Skeletal muscle satellite cell (primary cell): ENCODE data around the gene RPRD1B.

Experiments
- H3K27me3 ChIP-seq: 2 replicates; pipeline ENCODE4 v1.7.0; 2013; ENCODE audit warnings: low read length; ENCODE audit not compliant: control insufficient read depth, insufficient read depth
- H3K36me3 ChIP-seq: 2 replicates; pipeline ENCODE4 v1.7.0; 2013; ENCODE audit warnings: mild to moderate bottlenecking, control low read depth, low read length; ENCODE audit not compliant: insufficient read depth
- H3K4me1 ChIP-seq: 2 replicates; pipeline ENCODE4 v1.7.0; 2013; ENCODE audit warnings: low read length; ENCODE audit not compliant: control insufficient read depth, insufficient read depth
- H3K4me2 ChIP-seq: 2 replicates; pipeline ENCODE4 v1.7.0; 2013; ENCODE audit warnings: mild to moderate bottlenecking, low read length
- H3K4me3 ChIP-seq: 2 replicates; pipeline ENCODE4 v1.7.0; 2013; ENCODE audit warnings: low read length
- H3K9ac ChIP-seq: 2 replicates; pipeline ENCODE4 v1.7.0; 2013; ENCODE audit warnings: mild to moderate bottlenecking, low read depth, low read length, moderate library complexity
- H3K9me3 ChIP-seq: replicated peaks from 2 replicates; pipeline ENCODE4 v1.7.0; 2013; ENCODE audit warnings: mild to moderate bottlenecking, control low read depth, low read length

The RPRD1B gene

DNA sequence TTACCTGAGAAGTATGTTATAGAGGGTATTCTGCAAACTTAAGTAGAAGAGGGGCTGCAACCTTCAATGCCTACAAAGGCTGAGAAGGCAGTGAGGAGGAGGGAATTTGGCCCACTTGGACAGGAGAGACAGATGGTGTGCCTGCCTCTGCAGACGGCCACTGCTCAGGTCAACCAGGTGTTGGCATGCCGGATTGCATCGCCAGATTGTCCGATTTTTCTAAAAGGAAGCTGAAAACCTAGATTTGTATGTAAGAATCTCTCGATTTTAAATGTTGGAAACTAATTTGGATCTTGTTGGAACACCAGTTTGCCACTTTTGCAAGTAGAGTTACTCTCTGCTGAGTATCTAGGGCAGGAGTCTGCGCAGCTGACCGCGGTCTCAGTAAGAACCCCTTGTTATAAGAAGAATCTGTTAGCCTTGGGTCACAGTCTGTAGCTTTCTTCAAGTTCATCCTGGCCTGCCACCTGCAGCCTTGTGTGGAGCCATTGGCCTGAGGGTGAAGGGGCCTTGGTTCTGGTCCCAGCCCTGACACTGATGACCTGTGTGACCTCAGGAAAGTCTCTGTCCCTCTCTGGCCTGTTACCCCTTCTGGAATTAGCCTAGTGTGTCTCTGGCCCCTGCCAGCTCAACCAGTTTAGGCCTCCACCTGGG is 77.1 kb downstream of the RPRD1B start:
- peak overlapping the region; percentile 29 for H3K9ac ChIP-seq
- H3K4me3 ChIP-seq: peak overlapping the region; percentile 19
- no peaks in the 10 kb centered on the region for H3K36me3 ChIP-seq
- no peaks in the 10 kb centered on the region for H3K27me3 ChIP-seq
- H3K9me3 ChIP-seq: no peaks in the 10 kb centered on the region
- peak overlapping the region; percentile 52 for H3K4me2 ChIP-seq
- peaks cover 40% of the 10 kb centered on the region for H3K4me1 ChIP-seq

DNA sequence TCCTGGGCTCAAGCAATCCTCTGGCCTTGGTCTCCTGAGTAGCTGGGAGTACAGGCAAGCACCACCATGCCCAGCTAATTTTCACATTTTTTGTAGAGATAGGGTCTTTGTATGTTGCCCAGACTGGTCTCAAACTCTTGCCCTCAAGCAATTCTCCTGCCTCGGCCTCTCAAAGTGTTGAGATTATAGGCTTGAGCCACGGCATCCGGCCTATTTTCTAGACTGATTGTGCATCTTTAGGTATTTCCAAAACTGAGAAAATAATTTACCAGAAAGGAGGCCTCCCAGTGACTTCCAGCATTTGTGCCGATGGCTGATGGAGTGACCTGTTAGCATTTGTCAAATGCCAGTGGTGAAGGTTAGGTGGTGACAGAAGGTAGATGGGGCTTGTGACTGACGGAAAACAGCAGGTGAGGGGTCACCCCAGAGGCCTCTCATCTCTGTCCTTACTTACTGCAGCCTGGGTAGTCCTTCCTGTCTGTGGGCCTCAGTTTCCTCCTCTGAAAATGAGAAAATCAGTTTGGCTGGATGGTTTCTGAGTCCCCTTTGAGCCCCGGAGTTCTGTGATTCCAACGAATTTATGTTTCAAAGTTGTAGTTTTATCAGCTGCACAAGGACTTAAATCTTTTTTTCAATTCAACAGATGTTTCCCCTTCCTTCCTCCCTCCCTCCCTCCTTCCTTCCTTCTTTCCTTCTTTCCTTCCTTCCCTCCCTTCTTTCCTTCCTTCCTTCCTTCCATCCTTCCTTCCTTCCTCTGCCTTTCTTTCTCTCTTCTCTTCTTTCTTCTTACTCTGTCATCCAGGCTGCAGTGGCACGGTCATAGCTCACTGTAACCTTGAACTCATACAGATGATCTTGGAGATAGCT is 78.1 kb downstream of the RPRD1B start:
- Histone ChIP-seq H3K4me2 (no peak overlapping the region), H3K4me3 (no peak overlapping the region), H3K9ac (no peak overlapping the region), H3K9me3 (no peaks in the 10 kb centered on the region), H3K4me1 (peaks cover 40% of the 10 kb centered on the region), H3K27me3 (no peaks in the 10 kb centered on the region), H3K36me3 (no peaks in the 10 kb centered on the region)

DNA sequence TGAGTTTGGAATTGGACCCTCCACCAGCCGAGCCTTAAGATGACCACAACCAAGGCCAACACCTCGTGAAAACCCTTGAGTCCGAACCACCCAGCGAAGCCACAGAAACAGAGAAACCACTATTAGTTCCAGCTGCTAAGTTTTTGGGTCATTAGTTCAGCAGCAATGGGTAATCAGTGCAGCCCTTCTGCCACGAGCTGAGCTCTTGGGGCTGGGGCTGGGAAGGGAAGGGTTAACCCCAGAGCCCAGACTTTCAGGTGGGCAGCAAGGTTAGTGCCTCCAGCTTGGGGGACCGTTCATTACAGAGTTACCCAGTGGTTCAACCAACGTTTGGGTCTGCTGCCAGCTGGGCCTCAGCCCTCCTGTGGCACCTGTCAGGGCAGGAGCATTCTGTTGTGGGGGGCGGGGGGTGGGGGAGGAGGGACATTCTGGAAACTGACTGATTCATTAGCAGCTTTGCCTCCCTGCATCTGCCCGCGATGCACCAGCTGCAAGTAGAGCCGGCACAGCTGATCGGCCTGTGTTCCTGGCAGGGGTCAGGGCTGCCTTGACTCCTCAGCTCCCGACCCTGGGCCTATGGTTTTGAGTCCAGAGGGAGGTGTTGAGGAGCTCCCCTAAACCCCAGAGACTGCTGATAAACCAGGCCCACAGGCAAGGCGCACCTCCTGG is 78.8 kb downstream of the RPRD1B start:
- H3K4me1 ChIP-seq: peaks cover 42% of the 10 kb centered on the region
- no peaks in the 10 kb centered on the region for H3K36me3 ChIP-seq

DNA sequence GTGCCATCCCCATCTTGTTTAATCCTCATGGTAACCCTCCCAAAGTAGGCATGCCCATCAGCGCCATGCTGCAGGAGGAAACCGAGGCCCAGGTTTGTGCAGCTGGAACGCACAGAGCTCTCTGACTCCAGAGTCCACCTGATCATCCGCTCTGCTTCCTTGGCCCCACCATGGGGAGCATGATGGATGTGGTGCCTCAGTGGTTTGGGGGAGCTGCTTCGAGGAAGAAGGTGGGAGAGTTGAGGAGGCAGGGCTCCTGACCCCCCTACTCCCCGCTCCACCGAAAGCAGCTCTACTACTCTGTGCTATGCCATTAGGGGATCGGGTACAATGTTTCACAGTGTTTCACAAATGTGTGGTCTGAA is 79.4 kb downstream of the RPRD1B start:
- Histone ChIP-seq H3K4me3 (no peak overlapping the region), H3K9me3 (no peaks in the 10 kb centered on the region), H3K4me1 (peaks cover 47% of the 10 kb centered on the region), H3K36me3 (no peaks in the 10 kb centered on the region), H3K4me2 (no peak overlapping the region), H3K27me3 (no peaks in the 10 kb centered on the region), H3K9ac (no peak overlapping the region)

More for the DNA sequence above, 78.8 kb downstream of the RPRD1B start:
- Histone ChIP-seq H3K9me3 (no peaks in the 10 kb centered on the region), H3K27me3 (no peaks in the 10 kb centered on the region), H3K9ac (no peak overlapping the region), H3K4me2 (no peak overlapping the region), H3K4me3 (no peak overlapping the region)

DNA sequence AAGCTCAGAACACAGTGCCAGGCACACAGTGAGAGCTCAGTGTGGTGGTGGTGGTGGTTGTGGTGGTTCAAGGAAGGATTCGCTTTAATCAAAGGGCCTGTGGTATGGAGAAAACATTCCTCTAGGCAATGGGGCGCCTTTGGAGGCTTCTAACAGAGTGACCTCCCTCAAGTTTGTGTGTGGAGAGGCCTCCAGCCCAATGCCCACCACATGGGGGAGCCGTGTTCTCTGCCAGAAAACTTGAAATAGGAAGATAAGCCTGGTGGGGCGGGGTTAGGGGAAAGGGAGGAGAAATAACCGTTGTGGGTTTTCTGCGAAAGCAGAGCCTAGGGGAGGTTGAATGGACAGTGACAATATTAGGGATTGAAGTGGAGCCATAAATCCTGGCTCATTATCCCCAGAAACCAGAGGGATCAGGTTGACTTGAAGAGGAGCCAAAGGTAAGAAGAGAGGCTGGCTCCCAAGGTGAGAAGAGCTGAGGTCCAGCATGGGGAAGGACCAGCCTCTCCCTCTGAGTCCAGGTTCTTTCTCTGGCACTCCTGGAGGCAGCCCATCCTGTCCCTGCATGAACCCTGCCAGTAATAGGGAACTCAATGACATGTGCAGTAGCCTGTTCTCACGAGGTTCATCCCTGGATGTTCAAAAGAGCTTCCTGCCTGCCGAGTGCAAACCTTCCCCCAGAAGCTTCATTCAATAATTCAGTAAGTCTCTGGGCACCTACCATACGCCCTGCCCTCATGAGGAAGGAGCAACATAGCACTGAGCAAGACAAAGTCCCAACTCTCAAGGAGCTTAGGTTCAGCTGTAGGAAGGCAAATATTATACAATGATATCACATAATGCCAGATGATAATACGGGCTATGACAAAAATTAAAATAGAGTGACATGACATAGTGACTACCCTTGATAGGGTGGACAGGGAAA is 80.1 kb downstream of the RPRD1B start:
- Histone ChIP-seq H3K27me3 (no peaks in the 10 kb centered on the region), H3K36me3 (no peaks in the 10 kb centered on the region), H3K9me3 (no peaks in the 10 kb centered on the region), H3K9ac (no peak overlapping the region), H3K4me1 (peaks cover 51% of the 10 kb centered on the region), H3K4me3 (no peak overlapping the region), H3K4me2 (no peak overlapping the region)

DNA sequence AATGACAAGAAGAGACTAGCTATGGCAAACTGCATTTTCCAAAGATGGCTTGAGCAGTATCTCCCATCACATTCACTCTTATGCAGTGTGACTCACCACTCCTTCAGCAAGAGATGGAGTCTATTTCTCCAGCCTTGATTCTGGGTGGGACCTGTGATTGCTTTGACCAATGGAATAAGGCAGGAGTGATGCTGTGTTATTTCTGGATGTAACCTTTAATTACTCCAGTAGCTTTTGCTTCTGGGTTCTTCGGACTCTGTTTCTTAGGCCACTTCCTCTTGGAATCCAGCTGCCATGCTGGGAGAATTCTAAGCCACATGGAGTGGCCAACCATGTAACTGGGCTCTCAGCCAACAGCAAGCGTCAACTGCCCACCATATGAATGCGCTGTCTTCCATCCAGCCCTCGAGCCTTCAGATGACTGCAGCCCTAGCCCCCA is 80.8 kb downstream of the RPRD1B start:
- Histone ChIP-seq H3K27me3 (no peaks in the 10 kb centered on the region), H3K9me3 (no peaks in the 10 kb centered on the region), H3K36me3 (no peaks in the 10 kb centered on the region)

DNA sequence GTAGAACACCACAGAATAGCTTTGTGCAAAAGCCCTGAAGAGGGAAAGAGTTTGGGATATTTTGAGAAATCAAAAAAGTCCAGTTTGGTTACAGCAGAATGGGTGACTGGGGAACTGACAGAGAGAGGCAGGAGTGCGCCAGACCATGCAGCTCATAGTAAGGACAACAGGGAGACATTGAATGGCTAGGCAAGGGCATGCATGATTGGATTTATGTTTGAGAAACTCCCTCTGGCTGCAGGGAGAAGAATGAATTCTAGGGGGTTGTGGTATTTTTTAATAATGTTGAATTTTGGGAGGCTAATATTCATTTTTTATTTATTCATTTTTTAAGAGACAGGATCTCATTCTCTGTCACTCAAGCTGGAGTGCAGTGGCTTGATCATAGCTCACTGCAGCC is 81.7 kb downstream of the RPRD1B start:
- peaks cover 37% of the 10 kb centered on the region for H3K4me1 ChIP-seq
- H3K27me3 ChIP-seq: no peaks in the 10 kb centered on the region
- H3K4me2 ChIP-seq: no peak overlapping the region
- H3K36me3 ChIP-seq: no peaks in the 10 kb centered on the region
- H3K9ac ChIP-seq: no peak overlapping the region
- no peak overlapping the region for H3K4me3 ChIP-seq
- no peaks in the 10 kb centered on the region for H3K9me3 ChIP-seq

More for the DNA sequence above, 80.8 kb downstream of the RPRD1B start:
- no peak overlapping the region for H3K9ac ChIP-seq
- no peak overlapping the region for H3K4me3 ChIP-seq
- no peak overlapping the region for H3K4me2 ChIP-seq
- peaks cover 45% of the 10 kb centered on the region for H3K4me1 ChIP-seq

DNA sequence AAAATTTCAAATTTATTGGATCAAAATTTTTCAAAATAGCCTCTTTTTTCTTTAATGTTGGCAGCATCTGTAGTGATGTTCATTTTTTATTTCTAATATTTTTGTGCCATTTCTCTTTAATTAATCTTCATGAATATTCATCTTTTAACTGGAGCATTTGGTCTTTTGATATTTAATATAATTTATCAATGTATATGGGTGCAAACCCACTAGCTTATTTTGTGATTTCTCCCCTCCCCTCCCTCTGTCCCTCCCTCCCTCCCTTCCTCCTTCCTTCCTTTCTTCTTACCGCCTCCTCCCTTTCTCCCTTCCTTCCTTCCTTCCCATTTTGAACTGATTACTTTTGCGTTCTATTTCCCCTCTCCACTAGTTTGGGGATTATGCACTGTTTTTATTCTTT is 82.3 kb downstream of the RPRD1B start:
- Histone ChIP-seq H3K36me3 (no peaks in the 10 kb centered on the region), H3K4me2 (no peak overlapping the region), H3K9me3 (no peaks in the 10 kb centered on the region), H3K4me3 (no peak overlapping the region), H3K27me3 (no peaks in the 10 kb centered on the region), H3K9ac (no peak overlapping the region), H3K4me1 (peaks cover 30% of the 10 kb centered on the region)

DNA sequence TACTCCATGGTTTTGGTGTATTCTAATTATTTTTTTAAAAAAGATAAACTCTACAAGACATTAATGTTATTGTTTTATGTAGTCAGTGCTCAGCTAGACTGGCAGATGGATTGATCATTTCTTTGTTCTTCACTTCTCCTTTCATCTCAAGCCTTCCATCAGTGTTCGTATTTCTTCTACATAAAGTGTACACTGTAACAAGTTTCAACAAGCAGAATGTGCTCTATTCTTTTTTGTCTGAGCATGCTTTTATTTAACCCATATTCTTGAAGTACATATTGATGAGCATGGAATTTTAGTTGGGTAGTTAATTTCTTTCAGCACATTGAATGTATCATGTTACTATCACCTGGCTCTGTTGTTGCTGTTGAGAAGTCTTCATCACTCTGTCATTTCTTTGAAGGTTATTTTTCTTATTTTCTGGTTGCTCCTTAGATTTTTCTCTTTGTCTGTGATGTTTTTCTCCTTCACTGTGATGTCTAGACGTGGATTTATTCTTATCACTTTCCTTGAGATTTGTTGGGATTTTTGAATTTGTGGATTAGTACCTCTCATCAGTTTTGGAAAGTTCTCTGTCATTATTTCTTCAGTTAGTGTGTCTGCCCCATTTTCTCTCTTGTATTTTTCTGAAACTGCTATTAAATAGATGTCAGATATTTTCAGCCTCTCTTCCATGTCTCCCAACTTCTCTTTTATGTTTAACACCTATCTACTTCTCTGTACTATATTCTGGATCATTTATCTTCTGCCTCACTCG is 83.0 kb downstream of the RPRD1B start:
- Histone ChIP-seq H3K27me3 (no peaks in the 10 kb centered on the region), H3K9ac (no peak overlapping the region), H3K4me3 (no peak overlapping the region), H3K4me1 (peaks cover 23% of the 10 kb centered on the region), H3K36me3 (no peaks in the 10 kb centered on the region), H3K9me3 (no peaks in the 10 kb centered on the region), H3K4me2 (no peak overlapping the region)

DNA sequence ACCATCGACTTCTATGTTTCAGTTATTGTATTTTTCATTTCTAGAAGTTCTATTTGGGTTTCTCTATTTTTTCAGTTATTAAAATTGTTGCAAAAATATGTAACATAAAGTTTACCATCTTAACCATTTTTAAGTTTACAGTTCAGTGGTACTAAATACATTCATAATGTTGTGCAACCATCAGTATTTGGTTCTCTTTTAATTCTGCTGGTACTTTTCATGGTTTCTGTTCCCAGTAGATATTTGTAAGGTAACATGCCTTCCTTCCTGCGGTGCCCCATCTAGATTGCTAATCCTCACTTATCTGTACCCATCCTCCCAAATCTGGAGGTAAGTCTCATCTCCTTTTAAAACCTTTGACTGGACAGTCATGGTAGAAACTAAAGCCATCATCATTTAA is 83.7 kb downstream of the RPRD1B start:
- Histone ChIP-seq H3K4me3 (no peak overlapping the region), H3K27me3 (no peaks in the 10 kb centered on the region), H3K4me2 (peak overlapping the region; percentile 3), H3K9me3 (no peaks in the 10 kb centered on the region), H3K36me3 (no peaks in the 10 kb centered on the region), H3K9ac (peak overlapping the region; percentile 8), H3K4me1 (peaks cover 22% of the 10 kb centered on the region)
